ENCODE measurements around the gene SPATS2L.
A peak's percentile ranks its signal among the peaks of the same experiment; 100 is the strongest.
"Not testable (repeated sequence)": the region's sequence is repeated elsewhere in the genome, so short reads cannot be mapped to it uniquely, and the experiment has no call there.

Gene SPATS2L

GRCh38 chr2:200321780-200322534, 15.5 kb downstream of the SPATS2L start:
- DNase-seq = no peak

- no peak for DNase-seq
These were observed 16.1 kb downstream of the SPATS2L start for GRCh38 chr2:200322607-200323006.

GRCh38 chr2:200324362-200324761, 17.9 kb downstream of the SPATS2L start:
- DNase-seq = no peak

- no peak for DNase-seq
These were observed 22.9 kb downstream of the SPATS2L start for GRCh38 chr2:200329384-200329783.

- DNase-seq = no peak
These were observed 23.3 kb downstream of the SPATS2L start for GRCh38 chr2:200329798-200330197.

DNA sequence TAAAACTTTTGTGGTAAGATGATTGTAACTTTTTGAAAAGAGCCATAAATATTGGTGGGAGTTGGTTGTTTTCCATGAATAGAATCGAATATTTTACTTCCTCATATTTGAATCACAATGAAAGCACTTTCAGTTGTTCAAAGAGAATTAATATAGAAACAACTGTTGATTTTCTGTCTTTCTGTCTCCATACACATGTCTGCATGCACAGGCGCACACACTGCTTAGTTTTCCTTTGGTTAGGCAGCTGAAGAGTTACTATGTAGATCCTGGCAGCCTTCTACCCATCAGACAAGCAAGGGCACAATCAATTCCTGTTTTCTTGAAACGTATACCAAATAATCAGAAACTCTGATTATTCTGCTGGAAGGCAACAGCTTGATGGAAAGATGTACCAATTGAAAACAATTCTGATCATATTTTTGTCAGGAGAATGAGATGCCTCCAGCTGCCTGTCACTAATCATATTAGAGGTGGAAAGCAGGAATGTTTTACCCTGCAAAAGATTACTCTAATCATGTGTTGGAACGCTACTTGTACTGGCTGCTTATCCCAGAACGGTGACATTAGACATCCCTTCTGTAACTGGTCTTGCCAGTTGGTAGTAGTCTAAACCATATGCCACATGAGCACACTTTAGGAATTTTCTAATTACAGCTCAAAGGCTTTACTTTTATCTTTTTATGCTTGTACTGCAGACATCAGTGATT, 24.0 kb downstream of the SPATS2L start:
- DNase-seq = no peak

GRCh38 chr2:200331061-200331400, 24.5 kb downstream of the SPATS2L start:
- no peak for DNase-seq

DNA sequence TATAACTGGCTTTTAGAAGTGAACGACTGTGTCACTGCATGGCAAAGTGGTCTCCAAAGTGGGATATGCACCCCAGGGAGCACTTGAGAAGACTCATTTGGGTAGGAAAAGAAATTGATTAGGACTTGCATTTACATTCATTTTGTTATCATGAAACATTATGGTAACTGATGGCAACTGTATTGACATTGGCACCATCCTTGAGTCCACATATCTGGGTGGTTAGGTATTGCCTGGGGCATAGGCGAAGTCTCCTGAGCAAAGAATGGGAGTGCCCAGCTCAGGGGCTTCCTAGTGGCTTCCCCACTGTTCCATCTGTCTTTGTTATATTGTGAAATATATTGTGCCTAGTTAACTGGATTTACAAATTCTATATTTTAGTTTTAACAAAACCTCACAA, 29.2 kb downstream of the SPATS2L start:
- no peak for DNase-seq

DNA sequence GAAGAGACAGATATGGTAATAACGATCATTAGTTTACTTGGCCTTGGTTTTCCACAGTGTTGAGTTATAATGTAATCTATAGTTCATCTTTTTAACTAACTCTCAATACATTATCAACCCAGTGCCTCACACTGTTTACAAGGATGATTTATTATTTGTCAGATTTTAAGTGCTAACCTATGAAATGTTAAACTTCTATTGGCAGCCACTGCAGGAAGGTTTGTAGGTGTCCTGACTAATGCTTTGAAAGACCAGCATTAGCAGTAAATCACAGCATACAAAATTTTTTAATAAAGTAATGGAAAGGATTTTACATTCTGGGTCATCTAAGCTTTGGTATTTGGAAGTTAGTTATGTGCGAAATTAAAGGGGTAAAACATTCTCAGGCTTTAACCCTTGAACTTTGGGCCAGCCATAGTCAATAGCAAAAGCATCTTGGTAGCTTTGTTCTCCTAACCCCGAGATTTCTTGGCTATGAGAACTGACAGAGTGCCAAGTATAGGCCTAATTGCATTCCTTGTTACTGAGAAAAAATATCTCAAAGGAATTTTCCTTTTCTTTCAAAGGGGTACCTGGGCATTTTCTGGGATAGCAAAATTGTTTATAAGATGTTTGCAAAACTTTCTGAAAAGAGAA, 30.6 kb downstream of the SPATS2L start:
- DNase-seq = no peak

DNA sequence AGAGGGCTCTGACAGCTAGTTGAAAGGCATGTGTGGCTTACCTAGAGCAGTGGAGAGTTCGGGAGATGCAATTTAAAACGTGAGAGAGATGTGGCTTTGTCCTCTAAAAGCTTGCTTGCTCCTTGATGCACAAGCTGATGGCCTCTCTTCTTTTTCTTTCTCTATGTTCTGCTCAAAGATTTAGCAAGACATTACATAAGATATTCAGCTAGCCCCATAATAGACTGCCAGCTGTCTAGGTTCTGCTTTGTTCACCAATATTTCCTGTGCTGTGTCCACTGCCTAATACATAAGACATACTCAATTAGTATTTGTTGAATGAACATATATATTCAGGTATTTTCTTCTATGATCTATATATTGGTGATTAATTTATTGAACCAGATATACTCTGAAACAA, 31.1 kb downstream of the SPATS2L start:
- no peak for DNase-seq

DNA sequence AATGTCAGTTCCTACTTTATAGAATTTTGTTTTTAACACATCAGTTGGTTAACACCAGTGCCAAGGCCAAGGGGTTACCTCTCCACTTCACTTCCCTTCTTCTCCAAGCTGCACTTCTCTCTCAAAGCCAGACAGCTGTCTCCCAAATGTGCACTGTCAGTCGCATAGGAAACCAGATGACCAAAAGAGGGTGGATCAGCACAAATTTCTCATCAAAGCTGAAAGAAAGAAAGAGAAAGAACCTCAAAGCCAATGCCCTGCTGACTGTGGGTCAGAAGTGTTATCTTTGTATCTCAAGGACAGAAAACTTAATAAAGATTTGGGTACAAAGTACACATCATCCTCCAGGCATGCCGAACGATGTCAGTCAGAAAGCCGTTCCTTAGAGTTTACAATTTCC, 32.2 kb downstream of the SPATS2L start:
- no peak for DNase-seq

- DNase-seq = no peak
These were observed 34.2 kb downstream of the SPATS2L start for GRCh38 chr2:200340508-200341224.

DNA sequence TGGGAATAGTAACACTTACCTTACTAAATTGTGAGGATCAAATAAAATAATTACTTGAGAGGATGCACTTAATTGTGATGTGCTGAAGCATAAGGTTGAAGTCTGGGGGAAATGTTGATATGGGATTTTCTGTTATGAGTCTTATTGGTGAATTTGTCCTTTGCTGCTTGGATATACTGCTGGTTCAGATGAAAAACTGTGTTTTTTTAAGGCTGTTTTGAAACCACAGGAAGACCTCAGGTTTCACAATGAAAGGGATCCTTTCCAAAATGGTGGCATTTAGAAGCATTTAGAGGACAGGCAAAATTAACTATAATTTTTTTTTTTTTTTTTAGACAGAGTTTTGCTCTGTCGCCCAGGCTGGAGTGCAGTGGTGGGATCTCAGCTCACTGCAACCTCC, 34.9 kb downstream of the SPATS2L start:
- DNase-seq = no peak

- DNase-seq = no peak
These were observed 35.7 kb downstream of the SPATS2L start for GRCh38 chr2:200342235-200342634.

- DNase-seq = no peak
These were observed 36.2 kb downstream of the SPATS2L start for GRCh38 chr2:200342654-200343053.

DNA sequence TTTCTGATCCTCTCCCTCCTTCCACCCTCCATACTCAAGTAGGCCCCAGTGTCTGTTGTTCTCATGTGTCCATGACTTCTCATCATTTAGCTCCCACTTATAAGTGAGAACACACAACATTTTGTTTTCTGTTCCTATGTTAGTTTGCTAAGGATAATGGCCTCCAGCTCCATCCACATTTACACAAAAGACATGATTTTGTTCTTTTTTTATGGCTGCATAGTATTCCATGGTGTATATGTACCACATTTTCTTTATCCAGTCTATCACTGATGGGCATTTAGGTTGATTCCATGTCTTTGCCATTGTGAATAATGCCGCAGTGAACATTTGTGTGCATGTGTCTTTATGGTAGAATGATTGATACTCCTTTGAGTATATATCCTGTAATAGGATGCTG, 37.7 kb downstream of the SPATS2L start:
- DNase-seq = not testable (repeated sequence)

DNA sequence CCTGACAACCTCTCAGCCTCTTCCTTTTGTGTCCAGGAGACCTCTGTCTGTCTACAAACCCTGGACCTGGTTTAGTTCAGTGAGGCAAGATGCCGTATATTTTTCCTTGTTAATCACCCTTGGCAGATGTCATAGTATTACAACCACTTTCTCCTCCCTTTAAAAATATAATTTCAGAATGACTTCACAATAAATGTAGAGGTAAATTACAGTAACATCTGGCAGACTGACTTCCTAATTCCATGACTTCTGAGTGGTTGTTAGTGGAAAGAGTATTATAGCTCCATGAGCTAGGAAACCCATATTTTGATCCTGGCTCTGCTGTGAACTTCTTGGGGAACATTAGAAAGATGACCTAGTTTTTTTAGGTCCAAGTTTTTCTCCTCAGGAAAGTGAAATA, 39.5 kb downstream of the SPATS2L start:
- no peak for DNase-seq

GRCh38 chr2:200347301-200347700, 40.8 kb downstream of the SPATS2L start:
- no peak for DNase-seq

GRCh38 chr2:200348897-200349563, 42.5 kb downstream of the SPATS2L start:
- DNase-seq = no peak

DNA sequence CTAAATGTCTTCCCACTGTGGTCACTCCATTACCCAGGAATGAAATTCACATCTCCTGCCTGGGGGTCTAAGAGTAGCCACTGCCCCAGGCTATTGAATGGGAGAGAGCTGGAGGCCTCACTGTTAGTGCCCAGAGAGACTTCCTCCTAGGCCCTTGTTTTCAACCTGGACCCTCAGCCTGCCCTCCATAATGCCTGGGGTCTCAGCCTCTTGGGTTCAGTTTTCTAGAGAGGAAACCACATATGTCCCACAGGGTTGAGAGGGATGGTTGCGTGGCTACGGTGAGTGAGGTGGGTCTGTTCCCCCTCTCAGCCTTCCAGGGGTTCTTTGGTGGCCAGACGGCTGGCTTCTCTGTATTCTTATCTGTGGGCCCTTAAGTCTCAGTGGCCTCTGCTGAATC, 43.4 kb downstream of the SPATS2L start:
- DNase-seq = no peak

- peak; percentile 7 for DNase-seq
These were observed 44.4 kb downstream of the SPATS2L start for GRCh38 chr2:200350850-200351285.

DNA sequence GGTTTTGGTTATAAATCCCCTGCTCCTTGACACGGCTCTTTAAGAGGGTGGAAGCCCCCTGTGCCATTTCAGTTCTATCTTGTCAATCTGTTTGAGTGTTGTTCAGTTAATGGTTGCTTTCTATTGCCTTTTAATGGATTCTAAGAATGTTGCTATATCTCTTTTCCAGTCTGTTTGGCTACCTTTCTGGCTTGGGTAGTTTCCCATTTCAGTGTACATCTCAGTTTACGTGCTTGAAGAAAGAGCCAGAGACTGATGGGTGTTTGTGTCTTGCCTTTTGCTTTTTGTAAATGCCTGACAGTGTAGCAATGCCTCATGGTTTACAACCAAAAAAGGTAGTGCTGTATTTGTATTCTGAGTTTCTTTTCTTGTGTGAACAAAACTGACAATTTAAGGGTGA, 45.3 kb downstream of the SPATS2L start:
- no peak for DNase-seq

DNA sequence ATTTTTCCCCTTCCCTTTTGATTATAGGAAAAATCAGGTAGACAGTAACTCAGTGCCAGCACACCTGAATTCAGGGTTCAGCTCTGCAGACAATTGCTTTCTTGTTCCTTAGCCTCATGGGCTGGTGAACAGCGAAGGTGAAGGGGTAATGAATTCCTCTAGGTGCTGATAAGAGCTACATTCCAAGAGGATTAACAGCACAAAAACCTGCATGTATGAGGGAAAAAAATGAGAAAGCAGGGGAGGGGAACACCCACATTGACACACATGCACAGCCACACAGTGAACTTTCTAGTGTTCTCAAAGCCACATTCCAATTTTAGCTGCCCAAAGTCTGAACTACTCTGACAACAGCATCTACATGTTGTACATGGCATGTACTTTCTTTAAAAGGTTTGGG, 46.1 kb downstream of the SPATS2L start:
- DNase-seq = no peak

Measured in HCEC 1CT (cell line).